ENCODE measurements around the gene ING5. TPM values are rescaled to one million over a fixed set of nuclear protein-coding genes. Genes with fewer than 3 reads are reported as not detected.

Gene ING5
- total RNA-seq, 1 donor from 2014 or later: 38.3 TPM

DNA sequence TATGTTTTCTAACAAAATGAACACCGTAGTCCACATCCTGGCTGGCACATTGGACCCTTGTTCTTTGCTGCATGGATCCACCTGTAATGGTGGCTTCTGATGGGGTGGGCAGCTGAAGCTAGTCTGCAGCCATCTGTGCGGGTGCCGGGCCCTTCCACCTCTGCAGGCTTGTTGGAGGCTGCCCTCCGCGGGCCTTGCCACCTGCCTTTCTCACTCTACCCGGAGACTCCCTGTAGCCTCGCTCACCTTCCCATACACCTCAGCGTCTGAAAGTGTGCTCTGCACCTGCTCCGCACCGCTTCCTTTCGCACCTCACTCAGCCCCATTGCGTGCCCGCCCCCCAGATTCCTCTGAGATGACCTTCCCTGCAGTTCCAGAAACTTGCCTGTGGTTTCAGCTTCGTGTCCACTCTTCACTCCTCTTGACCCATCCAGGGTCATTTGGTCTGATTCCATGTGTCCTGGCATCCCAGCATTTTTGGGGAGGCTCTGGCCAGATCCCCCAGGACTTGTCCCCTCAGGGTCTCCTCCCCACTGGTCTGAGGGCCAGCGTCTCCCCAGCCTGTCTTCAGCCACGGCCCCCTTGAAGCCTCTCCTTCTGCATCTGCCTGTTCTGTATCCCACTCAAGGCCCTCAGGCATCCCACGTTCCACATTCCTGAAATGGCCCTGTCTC, 46.2 kb upstream of the ING5 start:
- no peak overlapping the region for H3K4me3 Mint-ChIP-seq (ENCODE audit: unreplicated experiment)
- peaks cover 2% of the 10 kb centered on the region for H3K27me3 Mint-ChIP-seq (ENCODE audit: unreplicated experiment)
- no peak overlapping the region for H3K27ac Mint-ChIP-seq (ENCODE audit: unreplicated experiment)
- H3K4me1 Mint-ChIP-seq (ENCODE audit: low read depth, unreplicated experiment): peaks cover 1% of the 10 kb centered on the region
- no peaks in the 10 kb centered on the region for H3K36me3 Mint-ChIP-seq (ENCODE audit: unreplicated experiment)
- H3K9me3 Mint-ChIP-seq (ENCODE audit: unreplicated experiment): peaks cover 7% of the 10 kb centered on the region
- no peak for DNase-seq
- TF ChIP-seq, protein P1, sequence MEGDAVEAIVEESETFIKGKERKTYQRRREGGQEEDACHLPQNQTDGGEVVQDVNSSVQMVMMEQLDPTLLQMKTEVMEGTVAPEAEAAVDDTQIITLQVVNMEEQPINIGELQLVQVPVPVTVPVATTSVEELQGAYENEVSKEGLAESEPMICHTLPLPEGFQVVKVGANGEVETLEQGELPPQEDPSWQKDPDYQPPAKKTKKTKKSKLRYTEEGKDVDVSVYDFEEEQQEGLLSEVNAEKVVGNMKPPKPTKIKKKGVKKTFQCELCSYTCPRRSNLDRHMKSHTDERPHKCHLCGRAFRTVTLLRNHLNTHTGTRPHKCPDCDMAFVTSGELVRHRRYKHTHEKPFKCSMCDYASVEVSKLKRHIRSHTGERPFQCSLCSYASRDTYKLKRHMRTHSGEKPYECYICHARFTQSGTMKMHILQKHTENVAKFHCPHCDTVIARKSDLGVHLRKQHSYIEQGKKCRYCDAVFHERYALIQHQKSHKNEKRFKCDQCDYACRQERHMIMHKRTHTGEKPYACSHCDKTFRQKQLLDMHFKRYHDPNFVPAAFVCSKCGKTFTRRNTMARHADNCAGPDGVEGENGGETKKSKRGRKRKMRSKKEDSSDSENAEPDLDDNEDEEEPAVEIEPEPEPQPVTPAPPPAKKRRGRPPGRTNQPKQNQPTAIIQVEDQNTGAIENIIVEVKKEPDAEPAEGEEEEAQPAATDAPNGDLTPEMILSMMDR (IDR thresholded peaks at IDR 0.05; ENCODE audit: partially characterized antibody, unreplicated experiment): no peak

DNA sequence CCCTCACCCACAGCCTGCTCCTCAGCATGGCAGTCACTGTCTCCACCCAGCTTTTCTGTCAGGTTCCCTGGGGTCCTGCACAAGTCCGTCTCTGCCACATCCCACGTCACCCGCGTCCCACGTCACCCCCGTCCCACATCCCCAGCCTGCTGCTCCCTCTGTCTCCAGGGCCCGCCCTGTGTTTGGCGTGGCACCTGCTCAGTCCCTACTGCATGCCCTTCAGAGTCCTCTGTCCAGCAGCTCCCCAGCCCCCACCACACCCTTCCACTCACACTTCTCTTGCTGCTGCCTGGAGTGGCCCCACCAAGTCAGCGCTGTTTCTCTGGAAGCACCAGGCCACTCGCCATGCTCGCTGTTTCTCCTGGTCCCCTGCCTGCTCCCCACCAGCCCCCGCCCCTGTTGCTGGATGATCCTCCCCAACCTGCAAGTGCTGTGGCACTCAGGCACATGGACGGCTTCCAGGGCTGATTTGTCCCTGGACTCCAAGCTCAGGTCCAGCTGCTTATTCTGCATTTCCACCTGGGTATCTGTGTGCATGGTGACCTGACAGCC, 45.6 kb upstream of the ING5 start:
- no peak for DNase-seq
- Mint-ChIP-seq H3K9me3 (ENCODE audit: unreplicated experiment) (peaks cover 7% of the 10 kb centered on the region), H3K27me3 (ENCODE audit: unreplicated experiment) (no peaks in the 10 kb centered on the region), H3K27ac (ENCODE audit: unreplicated experiment) (no peak overlapping the region), H3K36me3 (ENCODE audit: unreplicated experiment) (no peaks in the 10 kb centered on the region), H3K4me1 (ENCODE audit: low read depth, unreplicated experiment) (peaks cover 4% of the 10 kb centered on the region), H3K4me3 (ENCODE audit: unreplicated experiment) (no peak overlapping the region)
- TF ChIP-seq, protein P1 (IDR thresholded peaks at IDR 0.05; ENCODE audit: partially characterized antibody, unreplicated experiment): no peak

DNA sequence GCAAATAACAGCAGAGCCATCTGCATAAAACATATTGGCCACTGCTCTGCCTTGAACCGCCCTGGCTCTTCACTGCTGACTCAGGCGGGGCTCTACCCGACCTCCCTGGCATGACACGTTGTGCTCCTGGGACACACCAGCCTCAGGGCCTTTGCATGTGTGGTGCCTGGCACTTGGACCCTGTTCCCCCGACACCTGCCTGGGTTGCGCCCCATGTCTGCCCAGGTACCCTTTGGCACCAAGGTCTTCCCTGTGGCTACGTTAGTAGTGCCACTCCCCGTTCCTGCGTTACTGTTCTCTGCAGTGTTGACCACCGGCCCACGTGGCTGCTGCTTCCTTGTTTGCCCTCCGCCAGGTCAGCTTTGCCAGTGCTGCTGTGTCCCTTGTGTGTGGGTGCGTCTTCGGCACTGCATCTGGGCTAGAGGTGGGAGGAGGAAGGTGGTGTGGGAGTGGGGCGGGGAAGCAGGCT, 44.0 kb upstream of the ING5 start:
- Mint-ChIP-seq H3K36me3 (ENCODE audit: unreplicated experiment) (no peaks in the 10 kb centered on the region), H3K27ac (ENCODE audit: unreplicated experiment) (peak overlapping the region; percentile 64), H3K4me3 (ENCODE audit: unreplicated experiment) (no peak overlapping the region), H3K9me3 (ENCODE audit: unreplicated experiment) (peaks cover 7% of the 10 kb centered on the region), H3K27me3 (ENCODE audit: unreplicated experiment) (no peaks in the 10 kb centered on the region), H3K4me1 (ENCODE audit: low read depth, unreplicated experiment) (peaks cover 4% of the 10 kb centered on the region)
- DNase-seq: no peak
- TF ChIP-seq, protein P1 (IDR thresholded peaks at IDR 0.05; ENCODE audit: partially characterized antibody, unreplicated experiment): no peak

DNA sequence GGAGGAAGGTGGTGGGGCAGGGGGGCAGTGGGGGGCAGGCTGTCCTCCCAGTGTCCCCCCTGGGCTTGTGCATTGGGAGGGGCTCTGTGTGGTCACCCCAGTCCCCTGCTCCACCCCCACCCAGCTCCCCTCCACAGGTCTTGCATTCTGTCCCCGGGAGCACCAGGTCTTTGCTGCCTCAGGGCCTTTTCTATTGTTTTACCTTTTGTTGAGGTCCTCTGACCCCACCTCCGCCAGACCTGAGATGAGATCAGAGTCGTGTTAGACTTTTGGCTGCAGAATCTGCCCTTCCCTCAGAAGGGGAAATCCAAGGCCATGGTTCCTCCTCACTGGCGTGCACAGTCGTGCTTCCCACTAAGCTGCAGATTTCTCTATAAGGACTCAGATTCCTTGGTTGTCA, 43.5 kb upstream of the ING5 start:
- DNase-seq: no peak

More for the DNA sequence above, 43.5 kb upstream of the ING5 start:
- peaks cover 4% of the 10 kb centered on the region for H3K4me1 Mint-ChIP-seq (ENCODE audit: low read depth, unreplicated experiment)
- no peak overlapping the region for H3K27ac Mint-ChIP-seq (ENCODE audit: unreplicated experiment)
- no peaks in the 10 kb centered on the region for H3K36me3 Mint-ChIP-seq (ENCODE audit: unreplicated experiment)
- no peaks in the 10 kb centered on the region for H3K27me3 Mint-ChIP-seq (ENCODE audit: unreplicated experiment)
- TF ChIP-seq, protein P1 (IDR thresholded peaks at IDR 0.05; ENCODE audit: partially characterized antibody, unreplicated experiment): no peak
- H3K9me3 Mint-ChIP-seq (ENCODE audit: unreplicated experiment): peaks cover 7% of the 10 kb centered on the region
- no peak overlapping the region for H3K4me3 Mint-ChIP-seq (ENCODE audit: unreplicated experiment)

Data from glutamatergic neuron (in vitro differentiated cells).